Activated effector memory CD4-positive, alpha-beta T cell treated with Interleukin-2 at 50 U/mL for 16 hours (primary cell): ENCODE data around the gene CYTH2.
"Not testable (repeated sequence)": the region's sequence is repeated elsewhere in the genome, so short reads cannot be mapped to it uniquely, and the experiment has no call there.

ENCODE experiments used
- DNase-seq: peaks from one replicate; pipeline ENCODE4 v3.0.0-alpha.2; 2020

Gene CYTH2

DNA sequence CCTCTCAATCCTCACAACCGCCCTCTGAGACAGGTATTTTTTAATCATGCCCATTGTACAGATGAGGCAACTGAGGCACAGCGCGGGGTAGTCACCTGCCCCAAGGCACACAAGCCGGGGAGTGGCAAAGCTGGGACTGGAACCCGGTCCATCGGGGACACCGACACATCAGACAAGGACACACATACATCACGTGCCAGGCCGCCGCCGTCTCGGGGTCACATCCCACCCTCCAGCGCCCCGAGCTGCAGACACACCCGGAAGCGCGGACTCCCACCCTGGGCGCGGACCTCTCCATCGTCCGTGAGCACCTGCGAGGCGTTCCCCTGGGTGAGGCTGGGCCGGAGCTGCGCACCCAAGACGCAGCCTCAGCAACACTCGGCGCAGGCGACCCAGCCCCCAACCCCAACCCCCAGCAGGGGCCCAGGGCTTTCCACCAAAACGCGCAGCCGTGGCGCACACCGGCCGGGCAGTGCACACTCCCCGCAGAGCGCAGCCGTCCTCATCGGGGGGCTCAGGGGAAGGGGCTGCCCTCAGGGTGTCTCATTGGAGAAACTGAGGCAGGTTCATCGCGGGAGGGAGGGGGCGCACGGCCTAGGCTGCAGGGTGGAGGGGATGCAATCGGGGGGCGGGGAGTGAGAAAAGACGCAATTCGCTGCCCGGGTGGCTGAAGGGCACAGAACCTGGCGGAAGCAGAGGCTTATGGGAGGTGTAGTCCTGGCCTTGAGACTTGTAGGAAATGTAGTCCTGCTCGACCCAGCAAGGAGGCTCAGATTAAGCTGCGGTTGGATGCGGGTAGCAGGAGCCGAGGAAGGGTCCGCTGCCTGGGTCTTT, 44.3 kb downstream of the CYTH2 start:
- DNase-seq = peak; percentile 66

DNA sequence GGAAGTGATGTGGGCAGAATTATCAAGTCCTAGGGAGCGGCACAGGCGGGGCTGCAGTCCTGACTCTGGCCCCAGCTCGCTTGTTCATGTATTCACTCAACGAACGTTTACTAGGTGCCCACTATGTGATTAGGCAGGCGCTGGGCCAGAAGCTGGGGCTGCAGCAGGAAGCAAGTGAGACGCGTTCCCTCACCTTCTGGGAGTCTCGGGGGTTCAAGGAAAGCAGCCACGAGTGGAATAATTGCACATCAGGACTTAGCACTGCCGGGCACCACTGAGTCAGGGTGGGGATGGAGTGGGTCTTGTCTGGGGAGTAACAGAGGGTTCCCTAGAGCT, 44.9 kb downstream of the CYTH2 start:
- DNase-seq = no peak

DNA sequence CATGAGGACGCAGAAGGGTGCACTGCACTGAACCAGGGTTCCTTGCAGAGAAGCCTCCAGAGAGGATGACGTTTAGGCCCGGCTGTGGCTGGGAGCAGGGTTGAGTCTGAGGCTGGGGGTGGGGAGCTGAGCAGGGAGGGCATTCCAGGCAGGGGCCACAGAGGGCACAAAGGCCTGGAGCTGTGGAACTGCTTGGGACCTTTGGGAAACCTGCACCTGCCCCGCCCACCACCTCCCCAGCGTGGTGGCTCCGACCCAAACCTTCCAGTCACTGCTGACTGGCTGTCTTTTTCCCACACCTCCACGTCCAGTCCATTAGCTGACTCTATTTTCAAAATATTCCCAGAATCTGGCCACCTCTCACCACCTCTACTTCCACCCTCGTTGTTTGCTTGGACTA, 47.4 kb downstream of the CYTH2 start:
- DNase-seq = no peak

DNA sequence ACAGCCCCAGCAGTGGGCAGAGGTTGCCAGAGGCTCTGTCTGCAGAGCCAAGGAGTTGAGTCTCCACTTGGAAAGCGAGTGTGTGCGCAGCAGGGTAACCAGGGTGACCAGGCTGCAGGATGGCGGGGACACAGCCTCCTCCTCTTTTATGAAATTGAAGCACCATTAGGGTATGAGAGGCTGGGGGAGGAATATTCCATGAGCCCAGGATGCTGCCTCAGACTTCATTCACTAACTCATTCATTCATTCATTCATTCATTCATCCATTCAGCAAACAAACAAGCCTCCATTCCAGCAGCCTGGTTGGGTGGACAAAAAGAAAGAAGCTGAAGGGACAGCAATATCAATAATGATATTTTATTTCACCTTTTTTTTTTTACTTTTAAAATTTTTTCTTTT, 49.0 kb downstream of the CYTH2 start:
- DNase-seq = no peak

DNA sequence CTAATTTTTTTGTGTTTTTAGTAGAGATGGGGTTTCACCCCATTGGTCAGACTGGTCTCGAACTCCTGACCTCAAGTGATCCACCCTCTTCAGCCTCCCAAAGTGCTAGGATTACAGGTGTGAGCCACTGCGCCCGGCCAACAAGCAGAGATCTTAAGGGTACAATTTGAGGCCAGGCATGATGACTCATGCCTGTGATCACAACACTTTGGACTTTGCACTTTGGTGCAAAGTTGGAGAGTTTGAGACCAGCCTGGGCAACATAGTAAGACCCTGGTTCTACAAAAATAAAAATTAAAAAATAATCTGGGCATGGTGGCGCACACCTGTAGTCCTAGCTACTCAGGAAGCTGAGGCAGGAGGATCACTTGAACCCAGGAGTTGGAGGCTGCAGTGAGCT, 50.3 kb downstream of the CYTH2 start:
- not testable (repeated sequence) for DNase-seq

DNA sequence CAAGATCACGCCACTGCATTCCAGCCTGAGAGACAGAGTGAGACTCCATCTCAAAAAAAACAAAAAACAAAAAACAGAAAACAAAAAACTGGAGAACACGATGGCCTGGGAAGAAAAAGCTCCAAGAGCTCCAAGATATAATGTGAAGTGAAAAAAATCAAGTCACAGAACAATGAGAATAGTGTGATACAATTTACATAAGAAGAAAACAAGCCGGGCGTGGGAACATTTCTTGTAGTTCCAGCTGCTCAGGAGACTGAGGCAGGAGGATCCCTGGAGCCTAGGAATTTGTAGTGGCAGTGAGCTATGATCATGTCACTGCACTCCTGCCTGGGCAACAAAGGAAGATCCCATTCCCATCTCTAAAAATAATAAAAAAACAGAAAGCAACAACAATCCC, 51.0 kb downstream of the CYTH2 start:
- DNase-seq = no peak

DNA sequence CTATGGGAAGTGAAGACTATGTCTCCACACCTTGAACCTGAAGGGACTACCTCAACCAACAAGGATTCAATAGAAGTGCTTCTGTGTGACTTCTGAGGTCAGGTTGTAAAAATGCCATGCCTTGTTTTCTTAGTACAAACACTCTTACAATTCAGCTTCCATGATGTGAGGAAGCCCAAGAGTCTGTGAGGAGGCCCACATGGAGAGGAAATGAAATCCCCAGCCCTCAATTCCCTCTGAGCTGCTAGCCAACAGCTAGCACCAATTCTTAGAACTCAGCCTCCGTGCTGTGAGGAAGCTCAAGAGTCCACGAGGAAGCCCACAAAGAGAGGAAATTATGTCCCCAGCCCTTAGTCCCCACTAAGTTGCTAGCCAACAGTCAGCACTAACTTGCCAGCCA, 55.1 kb downstream of the CYTH2 start:
- DNase-seq = no peak

DNA sequence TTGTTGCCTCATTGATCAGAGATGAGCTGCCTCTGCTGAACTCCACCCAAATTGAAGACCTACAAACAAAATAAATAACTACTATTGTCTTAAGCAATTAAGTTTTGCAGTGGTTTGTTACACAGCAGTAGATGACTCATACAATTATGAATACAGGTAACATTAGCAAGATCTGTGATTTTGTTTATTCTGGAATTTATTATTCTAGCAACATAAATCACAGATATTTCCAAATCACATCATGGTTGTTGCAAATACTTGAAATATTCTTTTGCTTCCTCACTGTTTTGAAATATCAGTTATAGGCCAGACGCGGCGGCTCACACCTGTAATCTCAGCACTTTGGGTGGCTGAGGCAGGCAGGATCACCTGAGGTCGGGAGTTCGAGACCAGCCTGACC, 55.6 kb downstream of the CYTH2 start:
- no peak for DNase-seq

DNA sequence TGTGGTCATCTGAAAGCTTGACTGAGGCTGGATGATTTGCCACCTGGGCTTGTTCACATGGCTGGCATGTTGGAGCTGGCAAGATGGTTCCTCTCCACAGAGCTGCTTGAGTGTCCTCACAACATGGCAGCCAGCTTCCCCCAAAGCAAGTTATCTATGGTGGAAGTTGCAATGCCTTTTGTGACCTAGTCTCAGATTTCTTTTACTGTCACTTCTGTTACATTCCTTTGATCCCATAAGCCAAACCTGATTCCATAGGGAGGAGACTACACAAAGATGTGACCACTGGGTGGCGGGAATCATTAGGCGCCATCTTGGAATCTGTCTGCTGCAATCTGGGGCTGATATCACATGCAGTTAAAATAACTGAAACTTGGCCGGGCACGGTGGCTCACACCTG, 60.0 kb downstream of the CYTH2 start:
- no peak for DNase-seq

DNA sequence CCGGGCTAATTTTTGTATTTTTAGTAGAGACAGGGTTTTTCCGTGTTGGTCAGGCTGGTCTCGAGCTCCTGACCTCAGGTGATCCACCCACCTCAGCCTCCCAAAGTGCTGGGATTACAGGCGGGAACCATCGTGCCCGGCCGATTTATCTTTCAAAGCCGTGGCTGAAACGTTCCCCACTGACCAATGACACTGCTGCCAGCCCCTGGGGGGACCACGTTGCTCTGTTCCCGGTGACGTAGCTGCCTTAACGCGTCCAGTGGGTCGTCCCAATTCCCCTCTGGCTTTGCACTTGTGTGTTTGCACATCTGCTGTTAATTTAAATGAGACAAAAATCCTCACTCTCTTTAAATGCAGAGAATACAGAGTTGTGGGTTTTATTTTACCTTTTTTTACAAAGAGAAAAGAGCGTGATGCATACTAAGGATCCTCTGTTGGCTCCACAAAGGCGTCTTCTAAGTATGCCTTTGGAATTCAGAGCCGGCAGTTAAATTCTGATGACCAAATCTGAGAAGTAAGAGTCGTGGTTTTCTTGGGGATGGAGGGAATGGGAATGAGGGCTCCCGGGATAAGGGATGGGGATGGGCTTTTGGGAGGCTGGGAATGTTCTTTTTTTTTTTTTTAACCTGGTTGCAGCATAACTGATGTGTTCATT, 61.0 kb downstream of the CYTH2 start:
- DNase-seq = no peak

DNA sequence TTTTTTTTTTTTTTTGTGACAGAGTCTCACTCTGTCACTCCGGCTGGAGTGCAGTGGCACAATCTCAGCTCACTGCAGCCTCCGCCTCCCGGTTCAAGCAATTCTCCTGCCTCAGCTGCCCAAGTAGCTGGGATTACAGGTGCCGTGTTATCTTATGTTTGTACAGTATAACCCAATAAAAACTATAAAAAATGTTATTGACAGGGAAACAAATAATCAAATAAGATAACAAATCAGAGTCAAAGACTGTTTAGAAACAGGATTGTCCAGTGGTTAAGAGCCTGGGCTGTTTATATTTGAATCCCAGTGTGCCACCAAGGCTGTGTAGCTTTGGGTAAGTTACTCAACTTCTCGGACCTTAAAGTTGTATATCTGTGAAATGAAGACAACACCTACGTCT, 61.6 kb downstream of the CYTH2 start:
- DNase-seq = no peak
